Heart right ventricle (tissue), 16 donors: ENCODE measurements around the gene PCDHGA8. TPM values are rescaled to one million over a fixed set of nuclear protein-coding genes. Genes with fewer than 3 reads are reported as not detected.

ENCODE experiments used
- ATAC-seq, 8 donors: fragments of 200-7000 bp; cut with Tn5 transposase; one replicate each; pipeline ENCODE4 v1.9.1; 2020; ENCODE audit warnings: mild to moderate bottlenecking in 8 of 8, moderate library complexity in 8 of 8, moderate number of reproducible peaks in 1 of 8
- DNase-seq, 2 donors: peaks; one replicate each; pipeline ENCODE4 v3.0.0-alpha.2; 2020
- H3K27ac ChIP-seq, 10 donors: fragments of 200-600 bp; sonication (generic) in 2 of 10; one replicate each; pipeline versions ENCODE4 v1.5.0 to v1.8.0; 2020 to 2022; ENCODE audit warnings: mild to moderate bottlenecking in 3 of 10
- H3K27me3 ChIP-seq, 7 donors: fragments of 200-600 bp; one replicate each; pipeline ENCODE4 v1.8.0; 2021 to 2022; ENCODE audit warnings: mild to moderate bottlenecking in 2 of 7
- H3K36me3 ChIP-seq, 9 donors: fragments of 200-600 bp; sonication (generic) in 1 of 9; one replicate each; pipeline versions ENCODE4 v1.5.0 to v1.8.0; 2020 to 2022; ENCODE audit warnings: mild to moderate bottlenecking in 2 of 9
- H3K4me1 ChIP-seq, 9 donors: fragments of 200-600 bp; sonication (generic) in 1 of 9; one replicate each; pipeline versions ENCODE4 v1.5.0 to v1.8.0; 2020 to 2022; ENCODE audit warnings: mild to moderate bottlenecking in 4 of 9
- H3K4me3 ChIP-seq, 10 donors: fragments of 200-600 bp; sonication (generic) in 2 of 10; one replicate each; pipeline versions ENCODE4 v1.5.0 to v1.8.0; 2020 to 2022; ENCODE audit warnings: mild to moderate bottlenecking in 7 of 10, moderate library complexity in 2 of 10
- H3K9me3 ChIP-seq, 11 donors: fragments of 200-600 bp in 10 of 11; sonication (generic) in 2 of 11; one replicate each; pipeline versions ENCODE4 v1.5.0 to v1.8.0; 2013 to 2022; ENCODE audit warnings: mild to moderate bottlenecking in 2 of 11, control low read depth in 1 of 11, moderate library complexity in 1 of 11
- CTCF ChIP-seq, 9 donors: fragments of 200-600 bp; sonication (generic) in 2 of 9; IDR thresholded peaks; one replicate each; pipeline versions ENCODE4 v1.5.0 to v1.8.0; 2021 to 2022; ENCODE audit warnings: antibody characterized with exemption in 9 of 9, mild to moderate bottlenecking in 5 of 9, moderate library complexity in 1 of 9
- WGBS, 2 donors: extraction: QIAGEN DNeasy Blood & Tissue Kit; methylation state at CpG; one replicate each; pipeline ENCODE4 v1.1.7; 2013; ENCODE audit warnings: inconsistent platforms in 1 of 2; 5-methylcytosine and 5-hydroxymethylcytosine counted together
- intact Hi-C, 10 donors: fragments of 100-400 bp; cut with DNase I; formaldehyde crosslinking; loops; one replicate each; pipeline versions ENCODE4 v1.11.1 to v1.14.2; 2022
- polyA plus RNA-seq, 2 donors: library from polyadenylated mRNA; stranded (reverse); fragments of 200-250 nt; gene quantifications; one replicate each; pipeline ENCODE4 v1.2.3, GENCODE V29; 2013
- total RNA-seq, 10 donors: library from RNA; stranded (reverse); fragmentation: NEBNext Ultra II Directional in 3 of 10; extraction: Animal tissue kit (Norgen Biotek cat#: 25700) in 3 of 10; gene quantifications; one replicate each; pipeline versions ENCODE4 v1.2.1 to v1.2.4, GENCODE V29; 2021 to 2023
- donor health status: Arrhythmogenic right ventricular cardiomyopathy.
- donor health status: ischemic (EF 13 %, LVEDD 7.1; RV severe dilation, severe dysfunction).
- donor health status: healthy with polysubstance abuse.
- donor health status: DM: no; HTN: yes; CAD: no.
- donor health status: DM: no; HTN: no; CAD: no.
- donor health status: ischemic (EF 25% LVEDD 6.9; RV normal size, moderate dysfunction).
- donor health status: ischemic (EF 25% LVEDD 5.7; RV mildly dilated, moderate dysfunction).
- donor health status: healthy.
- donor health status: DM: yes; HTN: yes; CAD: no.
- donor health status: Ischemic cardiomyopathy.
- donor health status: ischemic (EF 35%, LVEDD 5.7; RV mildly dilated, moderate dysfunction).
- donor health status: nonischemic (EF 11% LVEDD 7.7; RV severe dilation, severe dysfunction).
- donor health status: DM: yes; HTN: yes; CAD: no.
- donor health status: PGD.
- donor health status: ischemic (EF 29% LVEDD 5.4; RV normal size, mild dysfunction).
- donor health status: nonischemic (EF 23%, LVEDD 6.1; RV moderate dilation, normal function).

PCDHGA8 gene
- total and polyA plus RNA-seq, 12 donors, result 0.28 to 11.2 (median 8.5) TPM

- Histone ChIP-seq H3K4me1 (peaks cover 0 to 20% (median 6%) of the 10 kb centered on the region in 9 donors), H3K9me3 (peaks cover 0 to 100% (median 82%) of the 10 kb centered on the region in 11 donors), H3K4me3 (no peak overlapping the region), H3K27me3 (peaks cover 0 to 99% (median 0%) of the 10 kb centered on the region in 7 donors), H3K27ac (no peak overlapping the region), H3K36me3 (peaks cover 0 to 65% (median 0%) of the 10 kb centered on the region in 9 donors)
- ATAC-seq, result no peak
- no peak for TF ChIP-seq CTCF (IDR thresholded peaks at IDR 0.05)
- no peak for DNase-seq
- WGBS, 2 donors, result 31 to 35% methylated on average over 42 of the region's 42 CpGs
- intact Hi-C loops, result loop anchor here in 3 of 10 donors (5.0 to 10.0 kb wide), 3 partner anchors 81 to 102 kb away; partner anchors contain the start of gene PCDHGA3 (in 1 of the 3)
These were observed 30.4 kb downstream of the PCDHGA8 start for GRCh38 chr5:141422742-141423291.

GRCh38 chr5:141427783-141428426 is 35.5 kb downstream of the PCDHGA8 start:
- ATAC-seq, result peak in 1 of 8 donors; percentile 18
- DNase-seq, result no peak
- intact Hi-C loops, result loop anchor here in 2 of 10 donors (5.0 to 10.0 kb wide), 2 partner anchors 94 to 97 kb away; no protein-coding TSS in a partner anchor

GRCh38 chr5:141430332-141431113 is 38.1 kb downstream of the PCDHGA8 start, which contains the start of gene PCDHGA12:
TSS of gene PCDHGA12 (plus strand) at chr5:141430507. CDS start at chr5:141430760, 253 bp downstream.
- intact Hi-C loops, result loop anchor here in 6 of 10 donors (2.0 to 5.0 kb wide), 4 partner anchors 92 to 130 kb away; no protein-coding TSS in a partner anchor
- H3K27me3 ChIP-seq, result peaks cover 0 to 78% (median 0%) of the 10 kb centered on the region in 7 donors
- TF ChIP-seq CTCF (IDR thresholded peaks at IDR 0.05), result peak; percentile 6 to 69 (median 60)
- ATAC-seq (peak; percentile 69 to 92 (median 90)), DNase-seq (peak in 1 of 2 donors; percentile 69)
- peaks cover 0 to 22% (median 0%) of the 10 kb centered on the region in 9 donors for H3K4me1 ChIP-seq
- WGBS, 2 donors, result 22 to 32% methylated on average over 33 of the region's 33 CpGs
- peaks cover 0 to 49% (median 0%) of the 10 kb centered on the region in 9 donors for H3K36me3 ChIP-seq
- peaks cover 0 to 100% (median 79%) of the 10 kb centered on the region in 11 donors for H3K9me3 ChIP-seq
- H3K27ac ChIP-seq, result peak within 1 kb of the TSS in 7 of 10 donors; percentile 5 to 52 (median 31)
- peak within 1 kb of the TSS in 9 of 10 donors; percentile 24 to 52 (median 40) for H3K4me3 ChIP-seq

More at GRCh38 chr5:141427783-141428426, 35.5 kb downstream of the PCDHGA8 start:
- Histone ChIP-seq H3K9me3 (peaks cover 0 to 100% (median 77%) of the 10 kb centered on the region in 11 donors), H3K27me3 (peaks cover 0 to 98% (median 0%) of the 10 kb centered on the region in 7 donors), H3K27ac (no peak overlapping the region), H3K4me3 (no peak overlapping the region), H3K36me3 (peaks cover 0 to 60% (median 0%) of the 10 kb centered on the region in 9 donors), H3K4me1 (peaks cover 0 to 22% (median 0%) of the 10 kb centered on the region in 9 donors)
- no peak for TF ChIP-seq CTCF (IDR thresholded peaks at IDR 0.05)
- 54 to 55% methylated on average over 53 of the region's 53 CpGs for WGBS, 2 donors
